Activated CD8-positive, alpha-beta memory T cell treated with anti-CD3 and anti-CD28 coated beads for 36 hours (primary cell): ENCODE results near the gene SLC10A3. TPM values are rescaled to one million over a fixed set of nuclear protein-coding genes. Genes with fewer than 3 reads are reported as not detected.

Source experiments
- CTCF ChIA-PET: fragments of 350-600 bp; sonication (Branson Sonifier 250); formaldehyde crosslinking; loops from one replicate; lab custom pipeline; 2021; ENCODE audit warnings: antibody characterized with exemption; lab: Charles Lee
- POLR2A ChIA-PET: fragments of 350-600 bp; sonication (Branson Sonifier 250); formaldehyde crosslinking; loops from one replicate; lab custom pipeline; 2021; ENCODE audit warnings: antibody characterized with exemption; lab: Charles Lee
- total RNA-seq, 2 experiments: library from RNA; stranded (reverse); gene quantifications; one replicate each; pipeline ENCODE4 v1.2.3, GENCODE V29; 2021

Gene SLC10A3
- total RNA-seq, 2 experiments from 2014 or later: 34.3 to 37.2 TPM

DNA sequence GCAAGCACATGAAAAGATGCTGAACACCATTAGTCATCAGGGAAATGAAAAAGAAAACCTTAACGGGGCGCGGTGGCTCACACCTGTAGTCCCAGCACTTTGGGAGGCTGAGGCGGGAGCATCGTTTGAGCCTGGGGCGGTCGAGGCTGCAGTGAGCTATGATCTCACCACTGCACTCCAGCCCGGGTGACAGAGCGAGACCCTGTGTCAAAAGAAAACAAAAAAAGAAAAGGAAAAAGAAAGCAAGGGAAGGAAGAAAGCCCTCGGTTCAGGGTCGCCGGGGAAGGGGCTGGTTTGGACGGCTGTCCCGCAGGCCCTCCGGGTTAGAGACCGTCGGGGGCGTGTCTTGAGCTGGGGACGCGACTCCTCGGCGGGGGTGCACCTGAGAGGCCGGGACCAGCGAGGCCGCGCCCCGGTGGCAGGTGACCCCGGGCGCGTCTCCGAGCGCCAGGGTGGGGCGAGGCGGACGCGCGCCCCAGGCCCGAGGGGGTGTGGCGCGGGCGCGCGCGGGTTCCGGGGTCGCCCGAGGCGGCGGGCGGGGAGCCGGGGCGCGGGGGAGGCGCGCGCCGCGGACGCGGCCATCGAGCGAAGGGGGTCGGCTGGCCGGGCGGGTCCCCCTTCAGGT, 32.8 kb downstream of the SLC10A3 start:
- ChIA-PET CTCF (no interaction called here), POLR2A (interaction anchor here (1.0 kb wide), 1 partner anchor 29 kb away, joined by 3 read pairs; the partner anchor contains the start of gene ATP6AP1)

GRCh38 chrX:154452823-154453222, 37.6 kb downstream of the SLC10A3 start:
- CTCF ChIA-PET: interaction anchor here (0.8 kb wide), 1 partner anchor 83 kb away, joined by 4 read pairs; no protein-coding TSS in a partner anchor
- POLR2A ChIA-PET: no interaction called here

GRCh38 chrX:154450312-154450711, 40.1 kb downstream of the SLC10A3 start:
- ChIA-PET POLR2A (no interaction called here), CTCF (no interaction called here)

DNA sequence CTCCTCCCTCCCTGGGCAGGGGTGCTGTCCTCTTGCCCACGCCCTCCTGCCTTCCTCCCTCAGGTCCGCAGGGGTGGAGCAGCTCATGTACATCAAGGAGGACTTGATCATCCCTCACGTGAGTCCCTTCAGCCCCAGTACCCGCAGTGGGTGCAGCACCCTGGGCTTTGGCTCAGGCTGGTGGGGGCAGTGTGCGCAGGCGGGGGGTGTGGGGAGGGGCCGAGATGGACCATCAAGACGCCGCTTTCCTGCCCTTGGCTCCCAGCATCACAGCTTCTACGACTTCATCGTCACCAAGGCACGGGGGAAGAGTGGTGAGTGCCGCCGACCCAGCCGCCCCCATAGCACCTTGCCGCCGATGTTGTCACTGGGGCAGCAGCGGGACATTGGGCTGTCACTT, 40.8 kb downstream of the SLC10A3 start:
- ChIA-PET POLR2A (interaction anchor here (0.5 kb wide), 1 partner anchor 75 kb away, joined by 3 read pairs; no protein-coding TSS in a partner anchor), CTCF (no interaction called here)

DNA sequence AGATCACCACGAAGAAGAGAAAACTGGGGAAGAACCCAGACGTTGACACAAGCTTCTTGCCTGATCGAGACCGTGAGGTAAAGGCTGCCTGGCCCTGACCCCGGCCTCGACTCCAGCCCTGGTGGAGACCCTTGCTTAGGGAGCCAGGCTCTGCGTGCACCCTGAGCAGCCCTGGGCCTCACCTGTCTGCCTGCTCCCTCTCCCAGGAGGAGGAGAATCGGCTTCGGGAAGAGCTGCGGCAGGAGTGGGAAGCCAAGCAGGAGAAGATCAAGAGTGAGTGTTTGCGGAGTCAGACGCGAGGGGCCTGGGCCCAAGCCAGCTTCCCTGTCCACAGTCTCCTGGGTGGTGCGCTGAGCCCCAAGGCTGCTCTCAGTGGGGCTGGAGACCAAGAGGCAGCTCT, 41.9 kb downstream of the SLC10A3 start:
- ChIA-PET POLR2A (no interaction called here), CTCF (no interaction called here)

- CTCF ChIA-PET: no interaction called here
These were observed 44.0 kb downstream of the SLC10A3 start for GRCh38 chrX:154446430-154446829.

GRCh38 chrX:154445776-154446175, 44.7 kb downstream of the SLC10A3 start:
- POLR2A ChIA-PET: no interaction called here
- CTCF ChIA-PET: interaction anchor here (1.2 kb wide), 1 partner anchor 31 kb away, joined by 3 read pairs; no protein-coding TSS in a partner anchor

More at GRCh38 chrX:154446430-154446829, 44.0 kb downstream of the SLC10A3 start:
- POLR2A ChIA-PET: no interaction called here

- ChIA-PET POLR2A (no interaction called here), CTCF (interaction anchor here (1.2 kb wide), 1 partner anchor 32 kb away, joined by 3 read pairs; no protein-coding TSS in a partner anchor)
These were observed 45.6 kb downstream of the SLC10A3 start for GRCh38 chrX:154444755-154445246.

DNA sequence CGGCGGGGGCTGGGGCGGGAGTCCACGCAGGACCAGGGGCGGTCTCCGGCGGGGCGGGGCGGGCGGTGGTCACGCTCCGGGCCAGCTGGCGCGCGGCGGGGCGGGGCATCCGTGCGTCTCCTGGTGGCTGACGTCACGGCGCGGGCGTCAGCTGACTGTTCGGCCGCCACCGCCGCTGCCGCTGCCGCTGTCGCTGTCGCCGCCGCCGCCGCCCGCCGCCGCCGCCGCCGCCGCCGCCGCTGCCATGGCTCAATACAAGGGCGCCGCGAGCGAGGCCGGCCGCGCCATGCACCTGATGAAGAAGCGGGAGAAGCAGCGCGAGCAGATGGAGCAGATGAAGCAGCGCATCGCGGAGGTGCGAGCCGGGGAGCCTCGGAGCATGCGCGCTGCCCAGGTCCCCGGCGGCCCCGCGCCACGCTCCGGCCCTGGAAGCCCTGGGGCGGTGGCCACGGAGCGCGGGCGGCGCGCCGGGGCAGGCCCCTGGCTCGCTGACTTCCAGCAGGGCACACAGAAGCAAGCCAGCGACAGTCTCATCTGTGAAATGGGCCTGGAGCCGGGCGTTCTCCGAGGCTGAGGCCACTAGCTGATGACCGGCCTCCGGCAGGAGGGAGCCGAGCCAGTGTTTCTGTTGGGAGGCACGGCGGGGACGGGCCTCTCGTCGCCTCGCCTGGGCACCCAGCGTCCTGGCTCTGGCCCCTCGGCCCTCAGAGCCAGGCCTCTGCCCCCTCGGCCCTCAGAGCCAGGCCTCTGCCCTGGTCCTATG, 46.3 kb downstream of the SLC10A3 start, which contains the start of gene FAM50A:
FAM50A (plus strand) TSS at position 150 of the 763 bp plus-strand sequence; CDS start at position 245, 95 bp downstream.
- ChIA-PET CTCF (interaction anchor here (0.8 kb wide), 1 partner anchor 83 kb away, joined by 3 read pairs; no protein-coding TSS in a partner anchor), POLR2A (no interaction called here)

- ChIA-PET CTCF (interaction anchor here (0.8 kb wide), 1 partner anchor 84 kb away, joined by 3 read pairs; no protein-coding TSS in a partner anchor), POLR2A (no interaction called here)
These were observed 46.9 kb downstream of the SLC10A3 start for GRCh38 chrX:154443479-154443910.

GRCh38 chrX:154441984-154442707, 48.3 kb downstream of the SLC10A3 start:
- ChIA-PET POLR2A (no interaction called here), CTCF (no interaction called here)

DNA sequence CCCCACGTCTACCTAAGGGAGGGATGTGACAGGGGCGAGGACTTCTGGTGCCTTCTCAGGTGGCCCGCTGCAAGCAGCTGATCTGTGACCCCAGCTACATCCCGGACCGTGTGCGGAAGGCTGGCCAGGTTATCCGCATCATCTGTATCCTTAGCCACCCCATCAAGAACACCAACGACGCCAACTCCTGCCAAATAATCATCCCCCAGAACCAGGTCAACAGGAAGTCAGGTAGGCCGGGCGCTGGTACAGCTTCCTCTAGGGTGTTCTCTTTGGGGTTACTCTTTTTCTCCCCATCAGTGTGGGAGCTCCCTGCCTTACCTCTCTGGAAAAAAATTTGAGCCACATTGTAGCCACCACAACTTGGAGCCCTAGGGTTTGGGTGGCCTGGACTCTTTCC, 48.9 kb downstream of the SLC10A3 start:
- POLR2A ChIA-PET: no interaction called here
- CTCF ChIA-PET: interaction anchor here (0.9 kb wide), 1 partner anchor 92 kb away, joined by 3 read pairs; no protein-coding TSS in a partner anchor

GRCh38 chrX:154440623-154441357, 49.6 kb downstream of the SLC10A3 start:
- POLR2A ChIA-PET: no interaction called here
- CTCF ChIA-PET: interaction anchor here (0.9 kb wide), 1 partner anchor 93 kb away, joined by 3 read pairs; no protein-coding TSS in a partner anchor

DNA sequence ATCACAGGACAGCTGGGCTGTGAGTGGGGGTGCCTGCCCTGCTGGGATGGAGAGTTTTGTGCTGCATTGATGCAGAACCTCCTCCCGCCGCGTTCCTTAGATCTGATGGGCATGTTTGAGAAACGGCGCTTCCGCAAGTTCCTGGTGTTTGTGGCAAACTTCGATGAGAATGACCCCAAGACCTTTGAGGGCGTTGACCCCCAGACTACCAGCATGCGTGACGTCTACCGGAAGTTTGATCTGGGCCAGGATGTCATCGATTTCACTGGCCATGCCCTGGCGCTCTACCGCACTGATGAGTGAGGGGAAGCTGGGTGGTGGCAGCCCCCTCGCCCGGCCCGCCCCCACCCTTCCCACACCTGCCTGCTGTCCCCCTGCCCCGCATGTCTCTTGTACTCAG, 50.6 kb downstream of the SLC10A3 start:
- POLR2A ChIA-PET: no interaction called here
- CTCF ChIA-PET: no interaction called here

DNA sequence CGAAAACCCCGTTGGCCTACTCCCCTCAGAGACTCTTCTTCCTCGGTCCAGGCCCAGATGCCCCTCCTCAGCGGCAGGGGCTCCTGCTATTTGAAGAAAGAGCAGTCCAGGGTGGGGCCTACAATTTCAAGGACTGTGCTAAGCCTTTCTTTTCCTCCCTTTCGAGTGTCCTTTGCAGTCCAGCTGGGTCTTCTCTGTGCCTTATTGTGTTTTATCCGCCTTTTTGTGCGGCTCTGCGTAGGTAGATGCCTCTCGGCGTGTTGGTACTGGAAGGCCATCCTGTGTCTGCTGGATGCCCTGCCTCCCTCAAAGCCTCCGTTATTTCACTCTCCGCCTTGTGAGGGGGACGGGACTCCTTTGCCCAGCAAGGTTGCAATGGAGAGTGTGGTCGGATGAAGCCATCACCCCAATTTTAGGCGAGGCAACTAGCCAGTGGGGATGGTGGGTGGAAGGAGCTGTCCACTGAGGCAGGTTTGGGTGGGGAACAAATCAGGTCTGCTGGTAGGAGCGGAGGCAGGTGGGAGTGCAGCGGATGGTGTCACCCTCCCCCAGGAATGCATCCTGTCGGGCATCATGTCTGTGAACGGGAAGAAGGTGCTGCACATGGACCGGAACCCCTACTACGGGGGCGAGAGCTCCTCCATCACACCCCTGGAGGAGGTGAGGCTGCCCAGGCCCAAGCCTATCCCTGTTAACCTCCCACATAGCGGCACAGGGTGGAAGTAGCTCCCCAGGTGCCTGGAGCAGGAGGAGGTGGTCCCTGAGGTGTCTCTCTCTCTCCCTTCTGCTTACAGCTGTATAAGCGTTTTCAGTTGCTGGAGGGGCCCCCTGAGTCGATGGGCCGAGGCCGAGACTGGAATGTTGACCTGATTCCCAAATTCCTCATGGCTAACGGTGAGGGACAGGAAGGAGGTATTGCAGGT, 52.2 kb downstream of the SLC10A3 start:
- POLR2A ChIA-PET: no interaction called here
- CTCF ChIA-PET: no interaction called here
